Colonic mucosa (tissue), 4 donors: Measurements from ENCODE around the gene GARNL3. TPM values are rescaled to one million over a fixed set of nuclear protein-coding genes. Genes with fewer than 3 reads are reported as not detected.
A peak's percentile ranks its signal among the peaks of the same experiment; 100 is the strongest.

Experiments
- DNase-seq: peaks from one replicate; pipeline ENCODE4 v3.0.0-alpha.2; 2020
- H3K27ac ChIP-seq: fragments of 200-600 bp; one replicate; pipeline ENCODE4 v1.8.0; 2021
- H3K27me3 ChIP-seq: fragments of 200-600 bp; one replicate; pipeline ENCODE4 v1.8.0; 2021
- H3K36me3 ChIP-seq: fragments of 200-600 bp; one replicate; pipeline ENCODE4 v1.8.0; 2021
- H3K4me1 ChIP-seq: fragments of 200-600 bp; one replicate; pipeline ENCODE4 v1.8.0; 2021; ENCODE audit warnings: mild to moderate bottlenecking
- H3K4me3 ChIP-seq: fragments of 200-600 bp; one replicate; pipeline ENCODE4 v1.8.0; 2021
- H3K9ac ChIP-seq, 2 donors: one replicate each; pipeline ENCODE4 v1.7.0; 2013; ENCODE audit warnings: control low read depth in 2 of 2, low read depth in 2 of 2, low read length in 2 of 2
- H3K9me3 ChIP-seq: fragments of 200-600 bp; one replicate; pipeline ENCODE4 v1.8.0; 2021
- CTCF ChIP-seq: fragments of 200-600 bp; IDR thresholded peaks from one replicate; pipeline ENCODE4 v1.8.0; 2022; ENCODE audit warnings: antibody characterized with exemption, mild to moderate bottlenecking
- intact Hi-C: fragments of 100-400 bp; cut with DNase I; formaldehyde crosslinking; loops from one replicate; pipeline ENCODE4 v1.14.1; 2022
- total RNA-seq, 2 donors: library from RNA; stranded (reverse); fragmentation: NEBNext Ultra II Directional in 1 of 2; extraction: Animal tissue kit (Norgen Biotek cat#: 25700) in 1 of 2; gene quantifications; one replicate each; pipeline ENCODE4 v1.2.1, GENCODE V29; 2021
- donor health status: healthy.
- donor health status: DM: no; HTN: no; CAD: no.
- donor health status: DM: no; HTN: no; CAD: no.

The GARNL3 gene
- total RNA-seq, 2 donors from 2014 or later, result 4.1 to 5.1 TPM

GRCh38 chr9:127380479-127380878 lies 115.9 kb downstream of the GARNL3 start:
- Histone ChIP-seq H3K9me3 (no peaks in the 10 kb centered on the region), H3K9ac (no peak overlapping the region), H3K27me3 (no peaks in the 10 kb centered on the region), H3K27ac (no peak overlapping the region), H3K36me3 (no peaks in the 10 kb centered on the region), H3K4me1 (no peaks in the 10 kb centered on the region), H3K4me3 (no peak overlapping the region)
- no peak for TF ChIP-seq CTCF
- intact Hi-C loops, result no loop called here
- no peak for DNase-seq

GRCh38 chr9:127382541-127382940 lies 118.0 kb downstream of the GARNL3 start:
- no peak overlapping the region for H3K4me3 ChIP-seq
- no peak for TF ChIP-seq CTCF
- no peaks in the 10 kb centered on the region for H3K4me1 ChIP-seq
- H3K36me3 ChIP-seq, result no peaks in the 10 kb centered on the region
- no peak overlapping the region for H3K27ac ChIP-seq
- no peaks in the 10 kb centered on the region for H3K9me3 ChIP-seq
- no peaks in the 10 kb centered on the region for H3K27me3 ChIP-seq
- H3K9ac ChIP-seq, result no peak overlapping the region
- DNase-seq, result no peak
- intact Hi-C loops, result no loop called here

- Histone ChIP-seq H3K9ac (no peak overlapping the region), H3K27me3 (no peaks in the 10 kb centered on the region), H3K4me3 (no peak overlapping the region), H3K9me3 (no peaks in the 10 kb centered on the region), H3K4me1 (peaks cover 3% of the 10 kb centered on the region), H3K36me3 (no peaks in the 10 kb centered on the region), H3K27ac (no peak overlapping the region)
- intact Hi-C loops, result no loop called here
- no peak for TF ChIP-seq CTCF
- peak; percentile 12 for DNase-seq
Observed at GRCh38 chr9:127384016-127384730, 119.6 kb downstream of the GARNL3 start.

- intact Hi-C loops, result no loop called here
- Histone ChIP-seq H3K9ac (no peak overlapping the region), H3K4me1 (peaks cover 3% of the 10 kb centered on the region), H3K9me3 (no peaks in the 10 kb centered on the region), H3K36me3 (no peaks in the 10 kb centered on the region), H3K4me3 (no peak overlapping the region), H3K27ac (no peak overlapping the region), H3K27me3 (no peaks in the 10 kb centered on the region)
- DNase-seq, result peak; percentile 11
- no peak for TF ChIP-seq CTCF
Observed at GRCh38 chr9:127384901-127385300, 120.3 kb downstream of the GARNL3 start.

GRCh38 chr9:127386249-127386648 lies 121.7 kb downstream of the GARNL3 start:
- intact Hi-C loops, result no loop called here
- no peaks in the 10 kb centered on the region for H3K36me3 ChIP-seq
- no peak overlapping the region for H3K9ac ChIP-seq
- no peak overlapping the region for H3K4me3 ChIP-seq
- H3K27ac ChIP-seq, result no peak overlapping the region
- TF ChIP-seq CTCF, result no peak
- H3K4me1 ChIP-seq, result peaks cover 3% of the 10 kb centered on the region
- no peaks in the 10 kb centered on the region for H3K9me3 ChIP-seq
- H3K27me3 ChIP-seq, result no peaks in the 10 kb centered on the region
- peak; percentile 13 for DNase-seq
